GM18868 (cell line): Measurements from ENCODE around the gene CYCS.
"Not testable (repeated sequence)": the region's sequence is repeated elsewhere in the genome, so short reads cannot be mapped to it uniquely, and the experiment has no call there.

Experiments used
- ATAC-seq: cut with Tn5 transposase; IDR thresholded peaks from one replicate; pipeline ENCODE4 v1.9.1; 2021; ENCODE audit warnings: mild to moderate bottlenecking, moderate library complexity; ENCODE audit not compliant: unreplicated experiment

The CYCS gene

GRCh38 chr7:25125137-25125946 is at the start of gene CYCS:
Gene CYCS, minus strand, starts transcription at chr7:25125260. Its CDS starts 1,141 bp downstream, at chr7:25124119.
- ATAC-seq, result peak; percentile 93

DNA sequence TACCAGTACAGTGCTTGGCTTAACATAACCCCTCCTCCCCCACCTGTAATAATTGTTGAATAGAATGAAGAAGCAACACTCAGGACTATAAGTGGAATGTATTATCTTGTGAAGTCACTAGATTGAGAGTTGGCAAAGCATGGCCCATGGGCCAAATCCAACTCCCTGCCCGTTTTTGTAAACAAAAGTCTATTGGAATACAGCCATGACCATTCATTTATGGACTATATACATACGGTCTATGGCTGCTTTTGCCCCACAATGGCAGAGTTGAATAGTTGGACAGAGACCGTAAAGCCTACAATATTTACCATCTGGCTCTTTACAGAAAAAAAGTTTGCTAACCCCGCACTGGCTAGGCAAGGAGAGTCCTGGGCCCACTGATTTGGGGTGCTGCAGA is 48.1 kb upstream of the CYCS start:
- no peak for ATAC-seq

GRCh38 chr7:25171516-25171915 is 46.5 kb upstream of the CYCS start:
- ATAC-seq, result no peak

- no peak for ATAC-seq
Measured at GRCh38 chr7:25171071-25171470, 46.0 kb upstream of the CYCS start.

DNA sequence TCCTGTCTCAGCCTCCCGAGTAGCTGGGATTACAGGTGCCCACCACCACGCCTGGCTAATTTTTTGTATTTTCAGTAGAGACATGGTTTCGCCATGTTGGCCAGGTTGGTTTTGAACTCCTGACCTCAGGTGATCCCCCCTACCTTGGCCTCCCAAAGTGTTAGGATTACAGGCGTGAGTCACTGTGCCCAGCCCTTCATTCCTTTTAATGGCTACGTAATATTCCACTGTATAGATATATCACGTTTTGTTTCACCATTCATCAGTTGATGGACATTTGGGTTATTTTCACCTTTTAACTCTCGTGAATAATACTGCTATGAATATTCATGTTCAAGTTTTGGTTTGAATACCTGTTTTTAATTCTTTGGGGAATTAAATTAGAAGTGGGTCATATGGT is 44.6 kb upstream of the CYCS start:
- ATAC-seq, result no peak

DNA sequence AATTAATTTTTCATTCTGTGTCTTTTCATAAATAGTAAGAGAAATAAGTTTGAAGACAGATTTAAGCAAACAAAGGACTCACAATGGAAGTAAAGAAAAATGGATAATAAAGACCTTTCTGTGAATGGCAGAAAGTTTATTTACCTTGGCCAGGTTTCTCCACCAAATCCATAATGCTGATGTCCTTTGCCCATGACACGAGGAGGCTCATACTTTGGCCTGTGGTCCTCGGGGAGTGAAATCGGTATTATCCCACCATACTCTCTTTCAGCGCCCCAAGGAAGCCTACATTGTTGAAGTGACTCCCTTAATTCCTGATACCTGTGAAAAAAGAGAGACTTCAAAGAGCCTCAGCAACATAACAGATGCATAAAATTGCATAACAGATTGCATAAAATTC is 43.1 kb upstream of the CYCS start:
- ATAC-seq, result no peak

- ATAC-seq, result no peak
Measured at GRCh38 chr7:25167262-25167843, 42.3 kb upstream of the CYCS start.

DNA sequence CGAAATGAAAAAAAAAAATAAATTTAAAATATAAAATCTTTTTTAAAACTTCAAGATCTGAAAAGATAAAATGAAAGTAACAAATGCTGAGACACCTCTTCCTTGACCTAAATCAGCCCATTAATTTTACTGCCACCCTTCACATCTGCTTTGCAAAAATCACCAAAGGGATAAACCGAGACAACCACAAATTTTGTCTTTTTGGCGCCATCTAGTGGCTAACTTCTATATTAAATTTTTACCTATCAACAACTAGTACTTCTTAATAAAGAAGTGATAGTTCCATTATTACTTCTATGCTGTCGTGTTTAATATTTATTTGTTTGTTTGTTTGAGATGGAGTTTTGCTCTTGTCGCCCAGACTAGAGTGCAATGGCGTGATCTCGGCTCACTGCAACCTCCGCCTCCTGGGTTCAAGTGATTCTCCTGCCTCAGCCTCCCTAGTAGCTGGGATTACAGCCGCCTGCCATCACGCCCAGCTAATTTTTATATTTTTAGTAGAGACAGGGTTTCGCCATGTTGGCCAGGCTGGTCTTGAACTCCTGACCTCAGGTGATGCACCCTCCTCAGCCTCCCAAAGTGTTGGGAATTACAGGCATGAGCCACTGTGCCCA is 35.0 kb upstream of the CYCS start:
- not testable (repeated sequence) for ATAC-seq

GRCh38 chr7:25158966-25159365 is 33.9 kb upstream of the CYCS start:
- ATAC-seq, result no peak

GRCh38 chr7:25151773-25152172 is 26.7 kb upstream of the CYCS start:
- ATAC-seq, result no peak

GRCh38 chr7:25149836-25150235 is 24.8 kb upstream of the CYCS start:
- ATAC-seq, result no peak

- no peak for ATAC-seq
Measured at GRCh38 chr7:25148772-25149575, 23.9 kb upstream of the CYCS start.

DNA sequence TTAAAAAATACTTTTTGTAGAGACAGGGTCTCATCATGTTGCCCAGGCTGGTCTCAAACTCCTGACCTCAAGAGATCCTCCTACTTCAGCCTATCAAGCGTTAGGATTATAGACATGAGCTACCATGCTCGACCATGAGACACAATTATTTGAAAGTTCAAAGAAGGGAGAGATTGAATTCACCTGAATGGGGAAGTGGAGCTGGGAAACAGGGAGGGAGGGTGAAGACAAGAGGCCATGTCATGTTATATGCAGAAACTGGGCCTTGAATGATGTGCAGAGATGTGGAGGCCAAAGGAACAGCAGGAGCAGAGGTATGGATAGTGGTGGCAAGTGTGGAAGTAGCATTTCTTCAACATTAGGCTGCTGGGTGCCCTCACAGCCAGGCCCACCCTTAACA is 18.7 kb upstream of the CYCS start:
- ATAC-seq, result no peak

GRCh38 chr7:25139536-25139935 is 14.5 kb upstream of the CYCS start:
- ATAC-seq, result no peak

GRCh38 chr7:25134358-25135010 is 9.4 kb upstream of the CYCS start:
- ATAC-seq, result no peak

GRCh38 chr7:25132430-25132829 is 7.4 kb upstream of the CYCS start:
- no peak for ATAC-seq

DNA sequence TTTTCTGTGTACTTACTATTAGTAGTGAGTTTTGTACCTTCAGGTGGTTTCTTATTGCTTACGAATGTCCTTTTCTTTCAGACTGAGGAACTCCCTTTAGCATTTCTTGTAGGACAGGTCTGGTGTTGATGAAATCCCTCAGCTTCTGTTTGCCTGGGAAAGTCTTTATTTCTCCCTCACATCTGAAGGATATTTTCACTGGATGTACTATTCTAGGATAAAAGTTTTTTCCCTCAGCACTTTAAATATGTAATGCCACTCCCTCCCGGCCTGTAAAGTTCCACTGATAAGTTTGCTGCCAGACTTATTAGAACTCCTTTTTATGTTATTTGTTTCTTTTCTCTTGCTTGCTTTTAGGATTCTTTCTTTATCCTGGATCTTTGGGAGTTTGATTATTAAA is 1.7 kb upstream of the CYCS start:
- ATAC-seq, result no peak

DNA sequence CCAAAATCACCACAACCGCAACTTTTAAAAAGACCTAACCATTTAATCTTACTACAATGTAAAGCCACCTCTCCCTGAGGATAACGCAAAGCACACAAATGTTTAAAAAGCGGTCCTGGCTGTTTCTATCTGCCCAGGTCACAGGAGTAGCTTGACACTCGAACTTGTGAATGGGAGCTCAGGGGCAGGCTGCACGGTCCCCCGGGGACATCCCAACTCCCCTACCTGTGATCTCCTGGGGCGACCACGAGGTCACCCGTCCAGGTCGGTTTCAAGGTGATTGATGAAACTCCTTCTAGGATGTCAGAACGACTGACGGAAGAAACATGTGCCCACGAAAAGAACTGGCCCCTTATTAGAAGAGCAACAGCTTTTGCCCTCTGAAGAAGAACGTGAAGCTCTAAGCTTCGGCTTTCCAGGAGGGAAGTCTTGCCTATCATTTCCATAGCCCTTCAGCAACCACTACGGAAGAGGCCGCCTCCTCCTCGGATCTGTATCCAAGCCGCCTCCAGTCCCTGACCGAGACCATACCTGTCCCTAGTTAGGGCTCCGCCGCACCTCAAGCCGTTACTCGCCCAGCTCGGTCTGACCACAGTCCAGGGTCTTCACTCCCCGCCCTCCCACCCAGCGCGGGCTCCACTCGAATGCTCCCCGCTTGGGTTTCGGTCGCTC is 459 bp downstream of the CYCS start:
- ATAC-seq, result peak; percentile 0

GRCh38 chr7:25122373-25122772 is 2.7 kb downstream of the CYCS start:
- no peak for ATAC-seq

DNA sequence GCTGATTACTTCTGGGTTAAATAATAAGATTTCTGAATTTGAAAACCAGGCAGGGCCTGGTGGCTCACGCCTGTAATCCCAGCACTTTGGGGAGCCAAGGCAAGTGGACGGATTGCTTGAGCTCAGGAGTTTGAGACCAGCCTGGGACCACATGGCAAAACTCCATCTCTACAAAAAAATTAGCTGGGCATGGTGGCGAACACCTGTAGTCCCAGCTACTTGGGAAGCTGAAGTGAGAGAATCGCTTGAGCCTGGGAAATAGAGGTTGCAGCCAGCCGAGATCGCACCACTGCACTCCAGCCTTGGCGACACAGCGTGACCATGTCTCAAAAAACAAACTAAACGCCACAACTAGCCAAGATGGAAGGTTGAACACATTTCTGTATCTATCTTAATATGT is 3.5 kb downstream of the CYCS start:
- no peak for ATAC-seq
